Measurements from ENCODE around the gene DMP1. TPM values are rescaled to one million over a fixed set of nuclear protein-coding genes. Genes with fewer than 3 reads are reported as not detected.

Gene DMP1
- total and polyA plus RNA-seq, 2 of the 8 experiments (the other 6 are each of a cell fraction or from before 2014, with no cell fraction given), result 0.05 to 0.17 TPM

DNA sequence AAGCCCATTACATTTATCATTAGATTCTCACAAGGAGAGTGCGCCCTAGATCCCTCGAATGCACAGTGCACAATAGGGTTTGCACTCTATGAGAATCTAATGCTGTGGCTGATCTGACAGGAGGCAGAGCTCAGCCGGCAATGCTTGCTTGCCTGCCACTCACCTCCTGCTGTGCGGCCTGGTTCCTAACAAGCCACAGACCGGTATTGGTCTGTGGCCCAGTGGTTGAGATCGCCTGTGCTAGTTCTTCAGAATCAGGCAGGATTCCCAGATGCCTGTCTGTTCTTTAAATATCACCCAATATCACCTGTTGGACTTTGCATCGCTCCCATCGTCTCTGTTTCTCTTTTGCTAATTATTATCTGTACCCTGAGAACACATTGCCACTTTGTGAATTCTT is 27.8 kb upstream of the DMP1 start (continued):
- TF ChIP-seq SUZ12 (IDR thresholded peaks at IDR 0.05; ENCODE audit: low read length) (no peak), SIN3A (conservative IDR thresholded peaks at IDR 0.05 in 1 of 2, IDR thresholded peaks at IDR 0.05 in 1 of 2; ENCODE audit: low read depth in 1 of 2, low read length in 2 of 2) (no peak)
